SK-N-SH (cell line): ENCODE measurements around the gene TUBGCP3. TPM values are rescaled to one million over a fixed set of nuclear protein-coding genes. Genes with fewer than 3 reads are reported as not detected.

Source experiments
- CTCF ChIA-PET: fragments of 300-600, 350-600 bp; formaldehyde crosslinking; extraction: SDS; loops from one replicate; lab custom pipeline; 2021; lab: Yijun Ruan, JAX
- POLR2A ChIA-PET: fragments of 350-600 bp; sonication (Branson Sonifier 250); formaldehyde crosslinking; extraction: SDS; loops from one replicate; lab custom pipeline; 2020; ENCODE audit warnings: antibody characterized with exemption, inconsistent platforms; lab: Yijun Ruan, JAX
- DNase-seq: peaks from one replicate; pipeline ENCODE4 v3.0.0; 2012
- H2AFZ ChIP-seq: fragments of 200-600 bp; sonication (generic); 2 replicates; pipeline ENCODE4 v1.8.1; 2016; ENCODE audit warnings: antibody characterized with exemption, mild to moderate bottlenecking, low read depth
- H3F3A ChIP-seq: fragments of 200-600 bp; sonication (generic); replicated peaks from 2 replicates; pipeline ENCODE3; 2016; ENCODE audit warnings: antibody characterized with exemption, mild to moderate bottlenecking; ENCODE audit not compliant: insufficient read depth
- H3K27ac ChIP-seq, 2 experiments: fragments of 200-500 bp in 1 of 2; fragments of 200-600 bp in 1 of 2; sonication (Bioruptor generic) in 1 of 2; sonication (generic), shearing (Covaris generic) in 1 of 2; 2 replicates each; pipeline versions ENCODE4 v1.5.1 to v1.6.1; 2014 to 2016; ENCODE audit warnings: low read depth in 2 of 2, inconsistent platforms in 1 of 2, low read length in 1 of 2, mild to moderate bottlenecking in 1 of 2, mixed read lengths in 1 of 2
- H3K27me3 ChIP-seq: fragments of 200-600 bp; sonication (generic), shearing (Covaris generic); 2 replicates; pipeline ENCODE4 v1.6.1; 2016; ENCODE audit warnings: mixed run types; ENCODE audit not compliant: insufficient read depth
- H3K36me3 ChIP-seq, 2 experiments: fragments of 200-500 bp in 1 of 2; fragments of 200-600 bp in 1 of 2; sonication (Bioruptor generic) in 1 of 2; sonication (generic) in 1 of 2; replicated peaks in 1 of 2; 2 replicates each; pipeline versions ENCODE3 to v1.5.1; 2014 to 2016; ENCODE audit warnings: low read length in 1 of 2, mild to moderate bottlenecking in 1 of 2; ENCODE audit not compliant: insufficient read depth in 2 of 2, control insufficient read depth in 1 of 2
- H3K4me1 ChIP-seq, 2 experiments: fragments of 200-500 bp in 1 of 2; fragments of 200-600 bp in 1 of 2; sonication (Bioruptor generic) in 1 of 2; sonication (generic), shearing (Covaris generic) in 1 of 2; 2 replicates each; pipeline versions ENCODE4 v1.5.1 to v1.6.1; 2014 to 2016; ENCODE audit warnings: low read depth in 1 of 2, low read length in 1 of 2, mixed run types in 1 of 2; ENCODE audit not compliant: insufficient read depth in 2 of 2, control insufficient read depth in 1 of 2
- H3K4me2 ChIP-seq: fragments of 200-600 bp; sonication (generic), shearing (Covaris generic); 2 replicates; pipeline ENCODE4 v1.6.1; 2017; ENCODE audit warnings: mixed run types
- H3K4me3 ChIP-seq, 2 experiments: fragments of 200-500 bp in 1 of 2; fragments of 200-600 bp in 1 of 2; sonication (Bioruptor generic) in 1 of 2; sonication (generic), shearing (Covaris generic) in 1 of 2; 2 replicates each; pipeline versions ENCODE4 v1.5.1 to v1.8.1; 2014 to 2016; ENCODE audit warnings: low read depth in 2 of 2, inconsistent platforms in 1 of 2, low read length in 1 of 2, mild to moderate bottlenecking in 1 of 2, mixed read lengths in 1 of 2, moderate library complexity in 1 of 2
- H3K79me2 ChIP-seq: fragments of 200-600 bp; sonication (generic); 2 replicates; pipeline ENCODE4 v1.8.1; 2017; ENCODE audit warnings: mild to moderate bottlenecking; ENCODE audit not compliant: insufficient read depth
- H3K9ac ChIP-seq: fragments of 200-600 bp; sonication (generic); 2 replicates; pipeline ENCODE4 v1.6.1; 2017; ENCODE audit warnings: mixed run types
- H3K9me2 ChIP-seq: fragments of 200-600 bp; sonication (generic); 2 replicates; pipeline ENCODE4 v1.6.1; 2017; ENCODE audit warnings: mixed run types
- H3K9me3 ChIP-seq: fragments of 200-600 bp; sonication (generic); 2 replicates; pipeline ENCODE4 v1.6.1; 2017; ENCODE audit warnings: mixed run types, mild to moderate bottlenecking, moderate library complexity
- H4K20me1 ChIP-seq: fragments of 200-600 bp; sonication (generic); 2 replicates; pipeline ENCODE4 v1.6.1; 2017; ENCODE audit warnings: mild to moderate bottlenecking, mixed run types; ENCODE audit not compliant: insufficient read depth
- EZH2phosphoT487 ChIP-seq: fragments of 200-600 bp; sonication (generic); IDR thresholded peaks from 2 replicates; pipeline ENCODE4 v1.6.1; 2017; ENCODE audit warnings: low read depth, mixed run types, mild to moderate bottlenecking, antibody characterized with exemption, moderate library complexity, borderline replicate concordance
- FOSL2 ChIP-seq: IDR thresholded peaks from 2 replicates; pipeline ENCODE4 v1.4.0; 2012; ENCODE audit warnings: low read depth, mild to moderate bottlenecking, moderate library complexity, borderline replicate concordance
- GABPA ChIP-seq: IDR thresholded peaks from 2 replicates; pipeline ENCODE4 v1.4.0; 2012; ENCODE audit warnings: low read depth, mild to moderate bottlenecking
- IRF3 ChIP-seq: fragments of 150-350 bp; IDR thresholded peaks from 2 replicates; pipeline ENCODE4 v1.6.1; 2016; ENCODE audit warnings: mild to moderate bottlenecking, low read depth, low read length
- JUND ChIP-seq: IDR thresholded peaks from 2 replicates; pipeline ENCODE4 v1.4.0; 2012
- MAX ChIP-seq: IDR thresholded peaks from 2 replicates; pipeline ENCODE4 v1.4.0; 2012; ENCODE audit warnings: low read depth
- MEF2A ChIP-seq: IDR thresholded peaks from 2 replicates; pipeline ENCODE4 v1.4.0; 2012; ENCODE audit warnings: low read depth, borderline replicate concordance
- MXI1 ChIP-seq: IDR thresholded peaks from 2 replicates; pipeline ENCODE4 v1.6.1; 2012; ENCODE audit warnings: mild to moderate bottlenecking, low read depth, low read length, improper control_type of control experiment
- NFIC ChIP-seq: IDR thresholded peaks from 2 replicates; pipeline ENCODE4 v1.4.0; 2012; ENCODE audit warnings: borderline replicate concordance
- NRF1 ChIP-seq: IDR thresholded peaks from 2 replicates; pipeline ENCODE4 v1.6.1; 2012; ENCODE audit warnings: low read depth, mild to moderate bottlenecking, low read length
- RAD21 ChIP-seq: IDR thresholded peaks from 2 replicates; pipeline ENCODE4 v1.6.1; 2012; ENCODE audit warnings: mild to moderate bottlenecking, low read length
- RCOR1 ChIP-seq: fragments of 150-350 bp; IDR thresholded peaks from 2 replicates; pipeline ENCODE4 v1.6.1; 2017; ENCODE audit warnings: antibody characterized with exemption, low read length
- REST ChIP-seq: IDR thresholded peaks from 2 replicates; pipeline ENCODE4 v1.6.1; 2012; ENCODE audit warnings: mild to moderate bottlenecking, low read depth, low read length, moderate library complexity
- RXRA ChIP-seq: IDR thresholded peaks from 2 replicates; pipeline ENCODE4 v1.4.0; 2012; ENCODE audit warnings: low read depth, mild to moderate bottlenecking, borderline replicate concordance
- SMC3 ChIP-seq: IDR thresholded peaks from 2 replicates; pipeline ENCODE4 v1.6.1; 2012; ENCODE audit warnings: low read depth, low read length, improper control_type of control experiment
- TEAD4 ChIP-seq: IDR thresholded peaks from 2 replicates; pipeline ENCODE4 v1.4.0; 2012; ENCODE audit warnings: mild to moderate bottlenecking, borderline replicate concordance; ENCODE audit not compliant: insufficient read depth
- USF2 ChIP-seq: fragments of 150-350 bp; IDR thresholded peaks from 2 replicates; pipeline ENCODE4 v1.6.1; 2017; ENCODE audit warnings: antibody characterized with exemption, low read length, low read depth, borderline replicate concordance
- YY1 ChIP-seq: IDR thresholded peaks from 2 replicates; pipeline ENCODE4 v1.4.0; 2012; ENCODE audit warnings: low read depth, mild to moderate bottlenecking
- WGBS: methylation state at CpG from one replicate; pipeline ENCODE4 v1.1.6; 2017; ENCODE audit warnings: low lambda C conversion rate; 5-methylcytosine and 5-hydroxymethylcytosine counted together
- polyA plus RNA-seq, 3 experiments: library from polyadenylated mRNA; depleted of rRNA; stranded (reverse); fragments of >200 nt; gene quantifications; 2 replicates each; pipeline ENCODE4 v1.2.3, GENCODE V29; 2012
- TF ChIP-seq, protein P1 (sequence below): IDR thresholded peaks from 2 replicates; pipeline ENCODE4; 2012
- TF ChIP-seq, protein P2 (sequence below): fragments of 200-600 bp; sonication (generic); IDR thresholded peaks from 2 replicates; pipeline ENCODE4 v1.6.1; 2017; ENCODE audit warnings: antibody characterized with exemption, mild to moderate bottlenecking, moderate library complexity

The TUBGCP3 gene
- polyA plus RNA-seq, 1 of the 3 experiments (the other 2 are of a cell fraction) = 16.8 TPM

DNA sequence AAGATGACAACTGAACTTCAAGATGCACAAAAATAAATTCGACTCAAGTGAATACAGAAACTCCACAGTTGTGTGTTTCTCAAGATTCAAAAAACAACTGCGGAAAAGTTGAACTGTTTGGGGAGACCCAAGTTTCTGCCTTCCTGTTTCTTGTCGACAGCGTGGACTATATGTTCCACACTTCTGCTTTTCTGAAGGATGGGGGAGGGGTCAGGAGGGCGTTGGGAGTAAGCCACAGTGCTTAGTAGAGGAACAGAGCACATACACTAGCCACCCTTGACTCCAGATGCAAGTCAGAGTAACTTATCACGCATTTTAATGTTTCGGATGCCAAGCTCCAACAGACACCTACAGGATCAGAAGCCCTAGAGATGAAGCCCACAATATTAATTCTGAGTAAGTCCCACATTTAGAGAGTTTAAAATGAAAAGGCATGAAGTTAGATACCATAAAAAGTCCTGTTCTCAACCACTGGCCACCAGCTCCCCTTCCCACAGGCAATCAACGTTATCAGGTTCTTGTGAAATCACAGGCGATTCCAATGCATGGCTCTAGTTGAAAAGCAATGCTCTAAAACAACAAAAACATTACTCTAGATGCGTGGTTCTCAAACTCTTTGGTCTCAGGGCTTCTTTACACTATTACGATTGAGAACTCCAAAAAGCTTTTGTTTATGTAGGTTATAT lies 4.2 kb downstream of the TUBGCP3 start:
- no peaks in the 10 kb centered on the region for H3K36me3 ChIP-seq
- ChIA-PET CTCF (interaction anchor here (0.9 kb wide), 1 partner anchor 22 kb away, joined by 3 read pairs; no protein-coding TSS in a partner anchor), POLR2A (no interaction called here)
- no peaks in the 10 kb centered on the region for H3K9me2 ChIP-seq
- H3K4me2 ChIP-seq = no peak overlapping the region
- peaks cover 8 to 18% of the 10 kb centered on the region in 2 experiments; a peak in 3 of 4 replicates for H3K4me1 ChIP-seq
- no peak overlapping the region for H2AFZ ChIP-seq
- H3K27ac ChIP-seq = no peak overlapping the region
- H3K27me3 ChIP-seq = no peaks in the 10 kb centered on the region
- peaks cover 13% of the 10 kb centered on the region; the same call in 1 of the 2 replicates for H4K20me1 ChIP-seq
- H3F3A ChIP-seq = peaks cover 14% of the 10 kb centered on the region
- no peaks in the 10 kb centered on the region for H3K9me3 ChIP-seq
- WGBS = 94% methylated on average over 11 of the region's 11 CpGs
- peaks cover 85% of the 10 kb centered on the region for H3K79me2 ChIP-seq
- no peak for DNase-seq
- TF ChIP-seq TEAD4 (no peak), NRF1 (no peak), MEF2A (no peak), RXRA (no peak), EZH2phosphoT487 (no peak), FOSL2 (no peak), RAD21 (no peak), USF2 (no peak), NFIC (no peak), YY1 (no peak), MAX (no peak), GABPA (no peak), RCOR1 (no peak), IRF3 (no peak), SMC3 (no peak), MXI1 (no peak), REST (no peak), JUND (no peak)
- TF ChIP-seq, protein P1, sequence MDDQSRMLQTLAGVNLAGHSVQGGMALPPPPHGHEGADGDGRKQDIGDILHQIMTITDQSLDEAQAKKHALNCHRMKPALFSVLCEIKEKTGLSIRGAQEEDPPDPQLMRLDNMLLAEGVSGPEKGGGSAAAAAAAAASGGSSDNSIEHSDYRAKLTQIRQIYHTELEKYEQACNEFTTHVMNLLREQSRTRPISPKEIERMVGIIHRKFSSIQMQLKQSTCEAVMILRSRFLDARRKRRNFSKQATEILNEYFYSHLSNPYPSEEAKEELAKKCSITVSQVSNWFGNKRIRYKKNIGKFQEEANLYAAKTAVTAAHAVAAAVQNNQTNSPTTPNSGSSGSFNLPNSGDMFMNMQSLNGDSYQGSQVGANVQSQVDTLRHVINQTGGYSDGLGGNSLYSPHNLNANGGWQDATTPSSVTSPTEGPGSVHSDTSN = no peak
- TF ChIP-seq, protein P2, sequence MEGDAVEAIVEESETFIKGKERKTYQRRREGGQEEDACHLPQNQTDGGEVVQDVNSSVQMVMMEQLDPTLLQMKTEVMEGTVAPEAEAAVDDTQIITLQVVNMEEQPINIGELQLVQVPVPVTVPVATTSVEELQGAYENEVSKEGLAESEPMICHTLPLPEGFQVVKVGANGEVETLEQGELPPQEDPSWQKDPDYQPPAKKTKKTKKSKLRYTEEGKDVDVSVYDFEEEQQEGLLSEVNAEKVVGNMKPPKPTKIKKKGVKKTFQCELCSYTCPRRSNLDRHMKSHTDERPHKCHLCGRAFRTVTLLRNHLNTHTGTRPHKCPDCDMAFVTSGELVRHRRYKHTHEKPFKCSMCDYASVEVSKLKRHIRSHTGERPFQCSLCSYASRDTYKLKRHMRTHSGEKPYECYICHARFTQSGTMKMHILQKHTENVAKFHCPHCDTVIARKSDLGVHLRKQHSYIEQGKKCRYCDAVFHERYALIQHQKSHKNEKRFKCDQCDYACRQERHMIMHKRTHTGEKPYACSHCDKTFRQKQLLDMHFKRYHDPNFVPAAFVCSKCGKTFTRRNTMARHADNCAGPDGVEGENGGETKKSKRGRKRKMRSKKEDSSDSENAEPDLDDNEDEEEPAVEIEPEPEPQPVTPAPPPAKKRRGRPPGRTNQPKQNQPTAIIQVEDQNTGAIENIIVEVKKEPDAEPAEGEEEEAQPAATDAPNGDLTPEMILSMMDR = no peak
- H3K4me3 ChIP-seq = no peak overlapping the region
- H3K9ac ChIP-seq = no peak overlapping the region
